GM18498 (cell line): ENCODE results near the gene ELMO1.

Experiments used
- ATAC-seq: cut with Tn5 transposase; IDR thresholded peaks from one replicate; pipeline ENCODE4 v1.9.1; 2021; ENCODE audit warnings: mild to moderate bottlenecking, moderate library complexity; ENCODE audit not compliant: unreplicated experiment

The ELMO1 gene

DNA sequence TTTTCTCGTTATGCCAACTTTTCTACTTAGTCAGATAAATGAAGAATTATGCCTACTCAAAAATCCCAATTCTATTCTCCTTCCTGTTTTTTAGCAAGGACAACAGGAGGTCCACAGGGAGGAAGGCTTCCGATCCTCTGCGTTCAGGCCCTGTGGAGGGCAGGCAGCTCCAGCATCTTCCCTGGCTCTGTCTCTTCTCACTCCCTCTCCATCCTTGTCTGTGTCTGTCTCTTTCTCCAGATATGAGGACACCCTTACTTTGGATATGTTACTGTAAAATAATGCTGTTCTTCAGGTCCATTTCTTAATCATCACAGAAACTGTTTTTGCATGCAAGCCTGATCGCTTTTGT lies 166.6 kb downstream of the ELMO1 start:
- ATAC-seq = no peak

DNA sequence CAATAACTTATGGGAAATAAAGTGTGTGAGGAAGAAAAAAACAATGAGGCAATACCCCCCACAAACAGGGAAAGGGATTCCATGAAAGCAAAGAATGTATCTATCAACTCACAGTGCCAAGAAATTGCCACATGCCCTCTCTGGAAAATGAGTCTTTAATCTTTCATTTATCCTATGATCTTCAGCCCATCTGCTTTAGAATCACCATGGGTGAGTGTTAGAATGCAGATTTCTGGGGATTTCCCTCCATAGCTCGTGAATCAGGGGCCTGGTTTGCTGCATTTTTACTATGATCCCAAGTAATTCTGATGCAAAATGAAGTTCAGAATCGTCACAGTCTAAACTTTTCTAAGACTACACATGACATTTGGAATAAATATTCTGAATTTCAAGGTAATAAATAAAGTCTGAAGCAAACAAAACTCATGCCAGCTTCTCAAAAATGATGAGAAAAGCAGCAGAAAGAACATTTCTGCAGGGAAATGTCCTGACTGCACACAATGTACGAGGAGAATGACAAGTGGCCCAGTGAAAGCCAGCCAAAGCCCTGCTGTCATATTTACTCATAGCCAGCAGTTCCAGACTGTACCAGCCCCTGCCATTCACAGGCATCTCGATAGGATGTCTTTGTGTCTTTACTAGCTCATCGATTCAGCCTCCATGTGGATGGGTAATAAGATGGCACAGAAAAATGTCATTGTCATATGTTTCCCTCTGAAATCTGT lies 167.1 kb downstream of the ELMO1 start:
- ATAC-seq = no peak

DNA sequence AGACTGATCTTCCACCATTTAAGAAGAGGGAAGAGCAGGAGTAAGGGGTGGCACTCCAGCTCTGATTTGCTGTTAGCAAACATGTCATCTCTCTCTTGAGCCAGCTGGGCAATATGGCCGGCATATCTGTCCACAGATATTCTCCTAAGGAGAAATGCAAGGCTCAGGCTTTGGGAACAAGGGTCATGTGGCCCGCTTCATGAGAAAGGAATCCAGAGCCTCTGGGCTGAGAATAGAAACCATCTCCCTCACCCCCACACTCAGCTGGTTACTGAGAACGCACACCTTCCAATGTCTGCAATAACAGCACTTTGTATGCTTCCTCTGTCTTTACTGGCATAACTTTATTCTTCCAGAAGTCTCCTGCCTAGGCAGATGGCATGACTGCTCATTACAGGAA lies 171.2 kb downstream of the ELMO1 start:
- no peak for ATAC-seq

DNA sequence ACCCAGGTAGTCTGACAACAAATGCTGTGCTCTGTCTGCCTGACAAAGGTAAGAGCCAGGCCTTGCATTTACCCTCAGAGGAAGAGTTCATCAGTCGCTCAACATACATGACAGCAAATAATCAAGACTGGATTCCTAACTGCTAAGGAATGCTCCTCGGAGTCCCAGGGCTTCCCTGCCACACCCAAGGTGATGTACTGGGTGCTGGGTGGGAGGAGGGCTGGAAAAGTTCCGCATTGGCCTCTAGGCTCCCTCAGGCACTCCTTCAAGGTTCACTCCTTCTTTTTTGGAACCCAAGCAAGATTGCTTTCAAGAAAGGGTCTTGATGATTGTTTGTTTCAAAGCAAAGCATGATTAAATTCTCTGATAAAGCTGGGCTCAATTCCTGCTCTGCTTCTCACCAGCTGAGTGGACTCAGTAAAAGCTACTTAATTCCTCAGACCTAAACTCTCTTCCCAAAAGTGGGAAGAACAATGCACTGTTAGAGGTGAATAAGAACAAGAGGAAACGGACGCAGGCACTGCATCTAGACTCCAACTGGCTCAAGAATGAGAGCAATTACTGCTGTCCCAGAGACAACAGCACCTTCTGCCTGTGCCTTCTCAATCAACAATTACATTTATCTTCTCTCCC lies 173.5 kb downstream of the ELMO1 start:
- ATAC-seq = no peak

GRCh38 chr7:37273891-37274290 lies 174.8 kb downstream of the ELMO1 start:
- no peak for ATAC-seq

DNA sequence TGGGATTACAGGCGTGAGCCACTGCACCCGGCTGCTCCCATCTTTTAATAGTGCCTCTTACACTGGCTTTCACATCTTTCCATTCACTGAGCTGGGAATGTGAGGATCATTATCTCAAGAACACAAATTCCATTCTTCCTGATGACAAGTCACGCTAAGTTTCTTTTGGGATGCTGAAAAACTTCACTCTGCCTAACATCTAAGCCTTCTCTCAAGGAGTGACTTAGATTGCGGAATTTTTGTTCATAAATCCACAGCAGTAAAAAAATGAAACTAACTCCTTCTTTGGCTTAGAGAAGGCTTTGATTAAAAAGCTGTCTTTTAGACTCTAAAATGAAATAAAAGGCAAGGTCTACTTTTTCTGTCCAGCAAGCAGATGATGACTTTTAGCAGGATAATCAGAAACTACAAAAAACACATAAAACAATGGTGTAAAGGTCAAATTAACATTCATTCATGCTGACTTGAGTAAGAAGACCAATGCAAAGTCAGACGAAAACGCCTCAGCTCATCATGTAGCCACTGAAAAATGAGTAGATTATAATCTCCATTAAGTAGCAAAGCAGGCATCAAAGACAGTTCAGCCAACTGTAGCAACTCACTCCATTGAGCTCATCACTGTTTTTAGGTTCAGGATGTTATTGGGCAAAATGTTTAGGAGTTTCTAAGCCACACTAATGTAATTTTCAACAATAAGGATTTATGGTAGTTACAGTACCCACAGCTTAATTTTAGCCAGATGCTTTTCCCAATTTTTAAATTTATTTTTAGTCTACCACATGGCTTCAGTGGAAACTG lies 178.8 kb downstream of the ELMO1 start:
- no peak for ATAC-seq

- no peak for ATAC-seq
Observed at GRCh38 chr7:37267251-37267650, 181.4 kb downstream of the ELMO1 start.

DNA sequence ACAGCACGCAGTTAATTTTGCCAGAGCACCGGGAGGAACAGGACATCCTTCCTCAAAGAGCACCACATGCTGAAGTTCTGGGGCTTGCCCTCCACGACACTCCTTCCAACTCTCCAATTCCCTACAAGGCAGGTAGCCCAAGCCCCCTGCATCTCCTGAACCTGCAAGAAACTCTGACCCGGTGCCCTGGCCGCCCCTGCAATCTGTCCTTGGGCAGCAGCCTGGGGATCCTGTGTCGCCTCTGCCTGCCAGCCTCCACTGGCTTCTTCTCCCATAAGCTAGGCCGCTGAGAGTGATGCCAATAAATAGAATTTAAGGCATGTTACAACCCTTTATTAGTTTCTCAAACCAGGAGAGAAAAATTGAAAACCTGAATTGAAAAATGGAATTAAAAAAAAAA lies 182.8 kb downstream of the ELMO1 start:
- ATAC-seq = no peak

DNA sequence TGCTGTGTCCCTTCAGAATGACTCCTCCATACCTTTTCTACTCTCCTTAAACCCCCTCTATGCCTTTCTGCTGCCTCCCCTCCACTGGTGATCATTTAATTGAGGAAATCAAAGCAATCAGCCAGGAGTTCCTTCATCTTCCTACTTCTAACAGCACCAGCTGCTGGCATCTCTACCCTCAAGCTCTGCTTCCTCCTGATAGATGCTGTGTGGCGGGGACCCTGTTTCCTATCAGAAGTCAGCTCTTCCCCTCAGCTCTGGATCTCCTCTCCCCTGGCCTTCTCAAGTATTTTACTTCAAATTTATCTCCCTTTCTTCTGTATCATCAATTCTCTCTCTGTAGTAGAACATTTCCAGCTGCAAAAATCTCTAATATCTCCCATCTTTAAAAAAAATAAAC lies 183.7 kb downstream of the ELMO1 start:
- ATAC-seq = no peak

DNA sequence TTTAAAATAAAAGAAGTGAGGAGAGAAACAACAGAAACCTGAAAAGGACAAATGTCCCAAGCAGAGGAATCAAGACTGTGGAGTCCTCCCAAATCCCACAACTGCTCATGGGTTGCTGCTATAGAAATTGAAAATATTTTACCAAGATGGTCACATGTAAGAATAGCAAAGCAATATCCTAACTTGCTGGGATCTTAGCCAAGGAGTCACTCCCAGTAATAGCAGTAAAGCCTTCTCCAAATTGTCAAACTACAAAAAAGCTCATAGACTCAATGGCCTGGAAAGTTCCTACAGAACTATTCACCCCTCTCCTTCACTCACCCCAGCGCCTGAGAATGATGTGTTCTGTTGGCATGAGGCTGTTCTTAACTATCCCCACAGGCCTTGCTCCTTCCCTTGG lies 186.5 kb downstream of the ELMO1 start:
- no peak for ATAC-seq

DNA sequence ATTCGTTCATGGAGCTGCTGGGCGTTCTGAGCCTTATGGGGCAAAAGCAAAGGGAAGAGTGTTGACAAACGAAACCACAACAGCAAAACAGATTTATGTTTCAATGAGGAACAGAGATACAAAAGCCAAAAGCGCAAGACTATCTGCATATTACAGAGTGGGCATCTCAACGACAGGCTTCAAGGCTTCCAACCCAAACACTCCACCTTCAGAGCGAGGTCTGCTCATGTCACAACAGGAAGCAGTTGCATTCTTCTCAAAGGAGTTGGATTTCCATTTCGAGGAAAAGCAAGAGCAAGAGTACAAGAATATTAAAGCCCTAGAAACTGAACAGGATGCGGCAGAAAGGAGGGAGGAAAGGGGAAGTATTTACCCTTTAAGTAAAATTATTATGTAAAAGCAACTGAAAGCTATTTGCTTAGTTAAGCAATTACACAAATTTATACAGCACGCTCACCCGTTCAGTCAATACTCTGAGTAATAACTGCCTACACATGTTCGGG lies 189.3 kb downstream of the ELMO1 start:
- no peak for ATAC-seq

- ATAC-seq = no peak
Observed at GRCh38 chr7:37256631-37257030, 192.0 kb downstream of the ELMO1 start.

DNA sequence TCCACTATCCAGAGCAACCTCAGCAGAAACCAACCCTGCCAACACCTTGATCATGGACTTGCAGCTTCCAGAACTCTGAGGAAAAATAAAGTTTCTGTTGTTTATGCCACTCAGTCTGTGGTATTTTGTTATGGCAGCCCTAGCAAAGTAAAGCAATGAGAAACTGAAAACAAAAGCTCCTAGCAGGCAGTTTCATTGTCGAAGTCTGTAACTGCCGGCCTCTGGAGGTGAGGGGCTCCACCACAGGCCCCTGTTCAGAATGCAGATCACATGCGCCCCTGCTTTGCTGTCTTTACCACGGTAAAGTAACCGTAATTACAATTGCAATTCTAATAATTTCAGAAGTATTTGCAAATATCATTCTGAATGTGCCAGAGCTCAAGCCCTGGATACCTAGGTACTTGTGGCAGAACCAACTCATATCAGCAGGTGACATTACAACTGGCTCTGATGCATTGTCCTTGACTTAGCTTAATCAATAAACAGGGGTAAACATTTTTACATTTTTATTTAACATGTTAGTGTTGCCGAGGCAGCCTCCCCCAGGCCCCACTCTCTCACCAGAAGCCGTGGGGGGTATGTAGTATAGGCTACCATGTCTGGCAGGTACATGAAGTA lies 193.2 kb downstream of the ELMO1 start:
- no peak for ATAC-seq

- ATAC-seq = no peak
Observed at GRCh38 chr7:37251222-37251621, 197.4 kb downstream of the ELMO1 start.

- no peak for ATAC-seq
Observed at GRCh38 chr7:37249240-37249639, 199.4 kb downstream of the ELMO1 start.

GRCh38 chr7:37248396-37248861 lies 200.2 kb downstream of the ELMO1 start:
- ATAC-seq = no peak

- no peak for ATAC-seq
Observed at GRCh38 chr7:37247861-37248260, 200.8 kb downstream of the ELMO1 start.

GRCh38 chr7:37245590-37245989 lies 203.1 kb downstream of the ELMO1 start:
- no peak for ATAC-seq

GRCh38 chr7:37236906-37237305 lies 211.8 kb downstream of the ELMO1 start:
- no peak for ATAC-seq

GRCh38 chr7:37235813-37236212 lies 212.9 kb downstream of the ELMO1 start:
- no peak for ATAC-seq

- no peak for ATAC-seq
Observed at GRCh38 chr7:37234928-37235327, 213.7 kb downstream of the ELMO1 start.
